H1 (cell line): ENCODE results near the gene USPL1. TPM values are rescaled to one million over a fixed set of nuclear protein-coding genes. Genes with fewer than 3 reads are reported as not detected.

Experiments used
- BRCA1 ChIP-seq: IDR thresholded peaks from 2 replicates; pipeline ENCODE4 v1.6.1; 2012; ENCODE audit warnings: low read depth, low read length, improper control_type of control experiment
- GABPA ChIP-seq: IDR thresholded peaks from 2 replicates; pipeline ENCODE4 v1.6.1; 2011; ENCODE audit warnings: mild to moderate bottlenecking, low read length, moderate library complexity, borderline replicate concordance; ENCODE audit not compliant: insufficient read depth
- HDAC2 ChIP-seq, 2 experiments: fragments of 300-600 bp in 1 of 2; sonication (generic) in 1 of 2; IDR thresholded peaks; 2 replicates each; pipeline ENCODE4 v1.6.1; 2011 to 2012; ENCODE audit warnings: low read depth in 2 of 2, low read length in 2 of 2, mild to moderate bottlenecking in 2 of 2, moderate library complexity in 2 of 2, borderline replicate concordance in 1 of 2, inconsistent platforms in 1 of 2
- MAFK ChIP-seq: IDR thresholded peaks from 2 replicates; pipeline ENCODE4 v1.6.1; 2012; ENCODE audit warnings: low read depth, mild to moderate bottlenecking, improper control_type of control experiment, low read length
- NRF1 ChIP-seq: IDR thresholded peaks from 2 replicates; pipeline ENCODE4 v1.6.1; 2011; ENCODE audit warnings: mild to moderate bottlenecking, low read depth, low read length, improper control_type of control experiment
- PHF8 ChIP-seq: fragments of 200-600 bp; sonication (generic); conservative IDR thresholded peaks from 2 replicates; pipeline ENCODE4 v1.7.1; 2012; ENCODE audit warnings: low read depth, mild to moderate bottlenecking, inconsistent platforms, low read length, moderate library complexity
- RBBP5 ChIP-seq: IDR thresholded peaks from 2 replicates; pipeline ENCODE4 v1.7.1; 2012; ENCODE audit warnings: low read depth, mild to moderate bottlenecking, inconsistent platforms, low read length, moderate library complexity, borderline replicate concordance
- SIN3A ChIP-seq, 2 experiments: IDR thresholded peaks in 1 of 2; conservative IDR thresholded peaks in 1 of 2; 2 replicates each; pipeline ENCODE4 v1.6.1; 2011 to 2012; ENCODE audit warnings: low read length in 2 of 2, improper control_type of control experiment in 1 of 2, low read depth in 1 of 2, mild to moderate bottlenecking in 1 of 2
- SUZ12 ChIP-seq: fragments of 200-600 bp; sonication (generic); IDR thresholded peaks from 2 replicates; pipeline ENCODE4 v1.6.1; 2012; ENCODE audit warnings: mild to moderate bottlenecking, inconsistent platforms, low read length, moderate library complexity, mixed read lengths
- TAF7 ChIP-seq: optimal IDR thresholded peaks from 2 replicates; pipeline ENCODE3; 2011; ENCODE audit warnings: low read depth, mild to moderate bottlenecking, inconsistent platforms, low read length, moderate library complexity, borderline replicate concordance
- polyA plus RNA-seq, 7 experiments: library from polyadenylated mRNA; depleted of rRNA in 3 of 7; stranded (reverse) in 5 of 7; unstranded in 2 of 7; fragments of >200 nt in 5 of 7; fragments of 200-250 nt in 2 of 7; gene quantifications; 1 replicate in 5 of 7; 2 replicates in 1 of 7; 4 replicates in 1 of 7; pipeline versions ENCODE4 v1.2.1 to v1.2.3, GENCODE V29; 2011 to 2013; ENCODE audit warnings: missing spikeins in 2 of 7, mixed read lengths in 2 of 7
- total RNA-seq: library from RNA; stranded (reverse); fragmentation: NEBNext Ultra II Directional; extraction: Animal tissue kit (Norgen Biotek cat#: 25700); gene quantifications from 2 replicates; pipeline ENCODE4 v1.2.1, GENCODE V29; 2021
- TF ChIP-seq, protein P1 (sequence below): fragments of 300-600 bp; sonication (generic); IDR thresholded peaks from 2 replicates; pipeline ENCODE4 v1.7.1; 2012; ENCODE audit warnings: low read length, moderate library complexity, mild to moderate bottlenecking, inconsistent platforms; ENCODE audit not compliant: insufficient replicate concordance

USPL1 gene
- total and polyA plus RNA-seq, 2 of the 8 experiments (the other 6 are each of a cell fraction or from before 2014, with no cell fraction given) = 6.3 to 17.1 TPM

DNA sequence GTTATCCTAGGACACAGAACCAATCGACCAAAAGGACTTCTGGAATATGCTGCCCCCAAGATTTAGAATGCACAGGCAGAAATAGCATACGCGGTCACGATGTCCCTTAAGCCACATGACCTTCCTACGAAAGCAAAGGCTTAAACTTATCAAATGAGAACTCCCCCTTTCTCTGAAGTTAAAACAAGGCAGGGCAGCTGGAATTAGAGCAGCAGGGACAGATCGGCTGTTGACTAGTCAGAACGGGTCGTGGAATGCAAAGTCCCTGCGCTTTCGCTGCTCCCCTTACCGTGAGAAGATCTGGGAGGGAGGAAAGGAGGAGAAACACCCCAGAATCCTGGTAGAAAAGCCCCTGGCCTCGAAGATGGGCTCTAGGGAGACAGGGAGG is 799 bp upstream of the USPL1 start (continued):
- TF ChIP-seq, protein P1, sequence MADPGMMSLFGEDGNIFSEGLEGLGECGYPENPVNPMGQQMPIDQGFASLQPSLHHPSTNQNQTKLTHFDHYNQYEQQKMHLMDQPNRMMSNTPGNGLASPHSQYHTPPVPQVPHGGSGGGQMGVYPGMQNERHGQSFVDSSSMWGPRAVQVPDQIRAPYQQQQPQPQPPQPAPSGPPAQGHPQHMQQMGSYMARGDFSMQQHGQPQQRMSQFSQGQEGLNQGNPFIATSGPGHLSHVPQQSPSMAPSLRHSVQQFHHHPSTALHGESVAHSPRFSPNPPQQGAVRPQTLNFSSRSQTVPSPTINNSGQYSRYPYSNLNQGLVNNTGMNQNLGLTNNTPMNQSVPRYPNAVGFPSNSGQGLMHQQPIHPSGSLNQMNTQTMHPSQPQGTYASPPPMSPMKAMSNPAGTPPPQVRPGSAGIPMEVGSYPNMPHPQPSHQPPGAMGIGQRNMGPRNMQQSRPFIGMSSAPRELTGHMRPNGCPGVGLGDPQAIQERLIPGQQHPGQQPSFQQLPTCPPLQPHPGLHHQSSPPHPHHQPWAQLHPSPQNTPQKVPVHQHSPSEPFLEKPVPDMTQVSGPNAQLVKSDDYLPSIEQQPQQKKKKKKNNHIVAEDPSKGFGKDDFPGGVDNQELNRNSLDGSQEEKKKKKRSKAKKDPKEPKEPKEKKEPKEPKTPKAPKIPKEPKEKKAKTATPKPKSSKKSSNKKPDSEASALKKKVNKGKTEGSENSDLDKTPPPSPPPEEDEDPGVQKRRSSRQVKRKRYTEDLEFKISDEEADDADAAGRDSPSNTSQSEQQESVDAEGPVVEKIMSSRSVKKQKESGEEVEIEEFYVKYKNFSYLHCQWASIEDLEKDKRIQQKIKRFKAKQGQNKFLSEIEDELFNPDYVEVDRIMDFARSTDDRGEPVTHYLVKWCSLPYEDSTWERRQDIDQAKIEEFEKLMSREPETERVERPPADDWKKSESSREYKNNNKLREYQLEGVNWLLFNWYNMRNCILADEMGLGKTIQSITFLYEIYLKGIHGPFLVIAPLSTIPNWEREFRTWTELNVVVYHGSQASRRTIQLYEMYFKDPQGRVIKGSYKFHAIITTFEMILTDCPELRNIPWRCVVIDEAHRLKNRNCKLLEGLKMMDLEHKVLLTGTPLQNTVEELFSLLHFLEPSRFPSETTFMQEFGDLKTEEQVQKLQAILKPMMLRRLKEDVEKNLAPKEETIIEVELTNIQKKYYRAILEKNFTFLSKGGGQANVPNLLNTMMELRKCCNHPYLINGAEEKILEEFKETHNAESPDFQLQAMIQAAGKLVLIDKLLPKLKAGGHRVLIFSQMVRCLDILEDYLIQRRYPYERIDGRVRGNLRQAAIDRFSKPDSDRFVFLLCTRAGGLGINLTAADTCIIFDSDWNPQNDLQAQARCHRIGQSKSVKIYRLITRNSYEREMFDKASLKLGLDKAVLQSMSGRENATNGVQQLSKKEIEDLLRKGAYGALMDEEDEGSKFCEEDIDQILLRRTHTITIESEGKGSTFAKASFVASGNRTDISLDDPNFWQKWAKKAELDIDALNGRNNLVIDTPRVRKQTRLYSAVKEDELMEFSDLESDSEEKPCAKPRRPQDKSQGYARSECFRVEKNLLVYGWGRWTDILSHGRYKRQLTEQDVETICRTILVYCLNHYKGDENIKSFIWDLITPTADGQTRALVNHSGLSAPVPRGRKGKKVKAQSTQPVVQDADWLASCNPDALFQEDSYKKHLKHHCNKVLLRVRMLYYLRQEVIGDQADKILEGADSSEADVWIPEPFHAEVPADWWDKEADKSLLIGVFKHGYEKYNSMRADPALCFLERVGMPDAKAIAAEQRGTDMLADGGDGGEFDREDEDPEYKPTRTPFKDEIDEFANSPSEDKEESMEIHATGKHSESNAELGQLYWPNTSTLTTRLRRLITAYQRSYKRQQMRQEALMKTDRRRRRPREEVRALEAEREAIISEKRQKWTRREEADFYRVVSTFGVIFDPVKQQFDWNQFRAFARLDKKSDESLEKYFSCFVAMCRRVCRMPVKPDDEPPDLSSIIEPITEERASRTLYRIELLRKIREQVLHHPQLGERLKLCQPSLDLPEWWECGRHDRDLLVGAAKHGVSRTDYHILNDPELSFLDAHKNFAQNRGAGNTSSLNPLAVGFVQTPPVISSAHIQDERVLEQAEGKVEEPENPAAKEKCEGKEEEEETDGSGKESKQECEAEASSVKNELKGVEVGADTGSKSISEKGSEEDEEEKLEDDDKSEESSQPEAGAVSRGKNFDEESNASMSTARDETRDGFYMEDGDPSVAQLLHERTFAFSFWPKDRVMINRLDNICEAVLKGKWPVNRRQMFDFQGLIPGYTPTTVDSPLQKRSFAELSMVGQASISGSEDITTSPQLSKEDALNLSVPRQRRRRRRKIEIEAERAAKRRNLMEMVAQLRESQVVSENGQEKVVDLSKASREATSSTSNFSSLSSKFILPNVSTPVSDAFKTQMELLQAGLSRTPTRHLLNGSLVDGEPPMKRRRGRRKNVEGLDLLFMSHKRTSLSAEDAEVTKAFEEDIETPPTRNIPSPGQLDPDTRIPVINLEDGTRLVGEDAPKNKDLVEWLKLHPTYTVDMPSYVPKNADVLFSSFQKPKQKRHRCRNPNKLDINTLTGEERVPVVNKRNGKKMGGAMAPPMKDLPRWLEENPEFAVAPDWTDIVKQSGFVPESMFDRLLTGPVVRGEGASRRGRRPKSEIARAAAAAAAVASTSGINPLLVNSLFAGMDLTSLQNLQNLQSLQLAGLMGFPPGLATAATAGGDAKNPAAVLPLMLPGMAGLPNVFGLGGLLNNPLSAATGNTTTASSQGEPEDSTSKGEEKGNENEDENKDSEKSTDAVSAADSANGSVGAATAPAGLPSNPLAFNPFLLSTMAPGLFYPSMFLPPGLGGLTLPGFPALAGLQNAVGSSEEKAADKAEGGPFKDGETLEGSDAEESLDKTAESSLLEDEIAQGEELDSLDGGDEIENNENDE = no peak
- TF ChIP-seq NRF1 = no peak
- no peak for TF ChIP-seq SUZ12
- TF ChIP-seq HDAC2 (IDR thresholded peaks at IDR 0.05; ENCODE audit: borderline replicate concordance in 1 of 2, low read depth in 2 of 2, low read length in 2 of 2) = peak in 1 of 2 experiments; percentile 69; a peak in 1 of 4 replicates
- no peak for TF ChIP-seq BRCA1
- TF ChIP-seq RBBP5 = no peak
- no peak for TF ChIP-seq GABPA
- no peak for TF ChIP-seq PHF8
- TF ChIP-seq TAF7 = no peak
- no peak for TF ChIP-seq MAFK
- TF ChIP-seq SIN3A (conservative IDR thresholded peaks at IDR 0.05 in 1 of 2, IDR thresholded peaks at IDR 0.05 in 1 of 2; ENCODE audit: low read depth in 1 of 2, low read length in 2 of 2) = 0 out of 4 replicates have a peak, but pooled peaks of 1 of the 2 experiments have one; percentile 40
